ENCODE results near the gene GOSR2.
"Not testable (repeated sequence)": the region's sequence is repeated elsewhere in the genome, so short reads cannot be mapped to it uniquely, and the experiment has no call there.

The GOSR2 gene

DNA sequence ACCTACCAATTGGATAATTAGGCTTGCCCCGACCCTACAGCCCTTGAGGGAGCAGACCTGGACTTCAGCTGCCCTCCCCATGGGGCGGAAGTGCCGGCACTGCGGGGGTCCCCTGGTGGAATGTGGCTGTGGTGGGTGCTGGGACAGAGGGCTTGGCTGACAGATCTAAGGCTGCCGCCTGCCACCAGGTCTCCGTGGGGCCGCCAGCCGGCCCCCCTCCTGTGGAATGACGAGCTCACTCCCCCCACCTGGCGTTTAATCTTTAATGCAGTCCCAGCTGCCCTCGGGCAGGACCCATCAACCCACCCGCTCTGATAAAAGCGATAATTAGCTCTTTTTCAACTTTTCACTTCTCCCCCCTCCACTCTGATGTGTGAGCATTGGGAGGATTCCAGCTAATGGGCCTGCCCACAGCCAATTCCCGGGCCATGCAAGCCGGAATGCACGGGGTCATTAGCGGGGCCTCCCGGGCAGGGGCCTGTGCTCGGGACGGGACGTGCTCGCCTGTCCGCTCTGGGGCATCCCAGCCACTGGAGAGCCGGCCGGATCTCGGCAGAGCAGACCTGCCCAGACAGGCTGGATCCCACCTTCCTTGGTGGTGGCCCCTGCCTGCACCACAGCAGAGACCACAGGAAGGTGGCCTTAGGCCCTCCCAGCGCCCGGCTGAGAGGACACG, 28.3 kb upstream of the GOSR2 start:
- no peak for DNase-seq

- no peak for DNase-seq
These were observed 27.8 kb upstream of the GOSR2 start for GRCh38 chr17:46895171-46895570.

DNA sequence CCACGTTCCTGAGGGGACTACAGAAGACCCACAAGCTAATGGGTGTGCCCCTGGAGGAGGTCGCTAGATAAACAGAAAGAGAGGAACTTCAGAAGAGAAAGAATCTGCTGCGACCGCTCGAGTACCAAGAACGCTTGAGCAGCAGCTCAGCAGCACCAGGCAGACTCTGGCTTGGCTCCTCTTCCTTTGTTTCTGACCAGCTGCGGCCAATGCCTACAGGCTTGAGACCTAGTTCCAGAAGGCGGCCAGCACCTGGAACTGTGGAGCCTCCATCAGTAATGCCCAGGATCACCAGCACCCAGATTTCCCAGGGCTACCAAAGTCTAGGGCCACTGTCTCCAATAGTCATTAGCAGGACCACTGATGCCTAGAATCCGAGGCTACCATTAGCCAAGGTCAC, 26.0 kb upstream of the GOSR2 start:
- no peak for DNase-seq

DNA sequence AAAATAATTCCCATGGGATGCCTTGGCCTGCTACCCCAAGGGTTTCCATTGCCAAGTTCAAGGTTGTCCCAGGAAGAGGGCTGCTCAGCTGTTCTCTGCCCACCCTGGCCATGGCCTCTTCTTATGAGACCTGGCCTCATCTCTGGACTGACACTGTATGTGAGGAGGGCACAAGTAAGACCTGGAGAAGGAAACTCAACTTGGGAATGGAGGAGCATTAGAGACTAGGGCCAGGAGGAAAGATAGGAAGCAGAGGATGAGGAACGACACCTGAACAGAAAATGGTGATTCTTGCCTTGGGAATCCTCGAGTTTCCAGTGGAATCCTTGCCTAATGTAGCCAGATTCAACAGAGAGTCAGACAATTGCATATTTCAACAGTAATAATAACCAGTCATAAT, 24.6 kb upstream of the GOSR2 start:
- no peak for DNase-seq

DNA sequence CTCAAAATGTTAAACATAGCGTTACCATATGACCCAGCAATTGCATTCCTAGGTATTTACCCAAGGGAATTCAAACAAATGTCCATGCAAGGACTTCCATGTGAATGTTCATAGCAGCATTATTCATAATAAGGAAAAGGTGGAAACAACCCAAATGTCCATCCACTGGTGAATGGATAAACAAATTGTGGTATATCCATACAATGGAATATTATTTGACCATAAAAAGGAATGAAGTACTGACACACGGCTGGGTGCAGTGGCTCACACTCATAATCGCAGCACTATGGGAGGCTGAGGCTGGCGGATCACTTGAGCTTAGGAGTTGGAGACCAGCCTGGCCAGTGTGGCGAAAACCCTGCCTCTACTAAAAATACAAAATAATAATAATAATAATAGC, 24.1 kb upstream of the GOSR2 start:
- no peak for DNase-seq

DNA sequence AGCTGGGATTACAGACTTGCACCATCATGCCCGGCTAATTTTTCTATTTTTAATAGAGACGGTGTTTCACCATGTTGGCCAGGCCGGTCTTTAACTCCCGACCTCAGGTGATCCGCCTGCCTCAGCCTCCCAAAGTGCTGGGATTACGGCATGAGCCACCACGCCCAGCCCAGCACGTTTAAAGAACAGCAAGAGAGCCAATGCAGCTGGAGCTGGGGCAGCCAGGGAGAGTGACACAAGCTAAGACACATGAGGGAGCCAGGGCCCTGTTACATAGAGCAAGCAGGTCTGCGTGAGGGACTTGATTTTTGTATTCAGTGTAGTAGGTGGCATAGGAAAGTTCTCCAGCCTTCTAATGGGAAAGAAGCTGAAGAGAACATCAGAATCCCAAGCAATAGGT, 21.7 kb upstream of the GOSR2 start:
- DNase-seq, result no peak

- DNase-seq, result no peak
These were observed 18.9 kb upstream of the GOSR2 start for GRCh38 chr17:46903762-46904672.

DNA sequence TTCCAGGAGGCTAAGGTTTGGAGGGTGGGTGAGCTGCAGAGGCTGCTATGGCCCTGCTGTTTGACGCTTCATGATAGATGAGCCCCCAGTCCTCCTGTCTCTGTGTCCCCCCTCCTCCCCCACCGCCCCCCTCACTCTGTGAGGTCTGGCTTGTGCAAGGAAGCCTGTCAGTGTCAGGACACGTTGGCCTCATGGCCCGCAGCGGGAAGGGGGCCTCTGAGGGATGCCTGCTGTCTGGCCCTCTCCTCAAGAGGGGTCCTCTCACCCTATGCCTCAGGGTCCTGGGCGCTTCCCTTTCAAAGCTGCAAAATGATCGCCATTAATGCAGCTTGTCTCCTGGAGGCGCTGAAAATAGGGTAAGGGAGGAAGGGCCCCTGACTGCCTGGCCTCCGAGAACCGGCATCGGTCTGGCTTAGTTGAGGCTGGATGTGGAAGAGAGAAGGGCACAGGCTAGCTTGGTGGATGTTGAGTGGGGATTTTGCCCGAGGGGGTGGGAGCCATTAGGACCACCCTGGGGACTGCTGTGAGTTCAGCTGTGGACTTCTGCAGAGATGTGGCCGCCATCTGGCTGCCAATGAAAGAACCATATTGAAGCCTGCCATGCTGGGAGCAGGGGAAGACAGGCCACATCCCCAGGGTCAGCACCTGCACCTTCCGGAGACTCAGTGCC, 14.8 kb upstream of the GOSR2 start:
- DNase-seq, result no peak

GRCh38 chr17:46910179-46910927, 12.6 kb upstream of the GOSR2 start:
- DNase-seq, result peak; percentile 80

- DNase-seq, result no peak
These were observed 11.6 kb upstream of the GOSR2 start for GRCh38 chr17:46911311-46911710.

GRCh38 chr17:46915596-46915995, 7.4 kb upstream of the GOSR2 start:
- no peak for DNase-seq

DNA sequence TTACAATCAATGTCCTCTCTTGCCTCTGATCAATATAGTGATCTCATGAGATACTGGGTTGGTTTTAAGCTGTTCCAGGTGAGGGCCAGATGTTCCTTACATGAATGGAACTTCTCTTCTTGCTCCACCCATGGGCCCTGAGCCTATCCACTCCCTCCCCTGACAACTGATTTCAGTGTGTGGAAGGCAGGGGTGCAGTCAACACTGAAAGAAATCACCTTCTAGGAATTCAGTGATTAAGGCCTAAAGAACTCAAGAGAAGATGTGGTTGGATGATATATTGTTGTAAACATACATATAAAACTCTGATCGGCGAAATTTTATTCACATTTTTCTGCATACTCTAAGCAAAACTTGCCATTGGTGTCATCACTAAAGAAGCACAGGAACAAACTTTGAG, 6.7 kb upstream of the GOSR2 start:
- DNase-seq, result no peak

DNA sequence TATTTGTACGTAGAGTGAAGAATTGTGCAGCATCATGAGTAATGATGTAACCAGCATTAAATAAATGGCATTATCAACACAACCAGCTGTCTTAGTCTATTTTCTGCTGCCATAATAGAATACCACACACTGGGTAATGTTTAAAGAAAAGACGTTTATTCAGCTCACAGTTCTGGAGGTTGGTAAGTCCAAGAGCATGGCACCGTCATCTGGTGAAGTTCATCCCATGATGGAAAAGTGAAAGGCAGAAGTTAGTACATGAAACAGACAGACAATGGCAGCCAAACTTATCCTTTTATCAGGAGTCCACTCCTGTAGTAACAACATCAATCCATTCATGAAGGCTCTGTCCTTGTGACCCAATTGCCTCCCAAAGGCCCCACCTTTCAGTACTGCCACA, 6.3 kb upstream of the GOSR2 start:
- no peak for DNase-seq

GRCh38 chr17:46917041-46917440, 5.9 kb upstream of the GOSR2 start:
- DNase-seq, result no peak

DNA sequence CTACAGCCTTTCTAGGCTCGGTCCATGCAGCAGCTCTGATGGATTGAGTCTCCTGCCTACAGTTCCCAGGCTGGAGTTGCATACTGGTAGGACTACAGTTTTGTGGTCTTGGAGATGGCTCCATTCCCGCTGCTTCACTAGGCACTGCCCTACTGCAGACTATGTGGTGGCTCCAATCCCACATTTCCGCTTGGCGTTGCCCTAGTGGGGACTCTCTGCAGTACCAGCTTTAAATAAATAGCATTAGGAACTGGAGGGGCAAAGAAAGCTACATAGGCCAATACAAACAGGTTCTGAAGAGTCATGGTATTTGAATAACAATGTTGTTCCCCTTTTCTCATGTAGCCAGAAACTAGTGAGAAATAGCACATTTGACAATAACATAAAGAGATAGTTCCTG, 5.4 kb upstream of the GOSR2 start:
- no peak for DNase-seq

DNA sequence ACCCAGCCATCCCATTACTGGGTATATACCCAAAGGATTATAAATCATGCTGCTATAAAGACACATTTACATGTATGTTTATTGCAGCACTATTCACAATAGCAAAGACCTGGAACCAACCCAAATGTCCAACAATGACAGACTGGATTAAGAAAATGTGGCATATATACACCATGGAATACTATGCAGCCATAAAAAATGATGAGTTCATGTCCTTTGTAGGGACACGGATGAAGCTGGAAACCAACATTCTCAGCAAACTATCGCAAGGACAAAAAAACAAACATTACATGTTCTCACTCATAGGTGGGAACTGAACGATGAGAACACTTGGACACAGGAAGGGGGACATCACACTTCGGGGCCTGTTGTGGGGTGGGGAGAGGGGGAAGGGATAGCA, 998 bp upstream of the GOSR2 start:
- not testable (repeated sequence) for DNase-seq

DNA sequence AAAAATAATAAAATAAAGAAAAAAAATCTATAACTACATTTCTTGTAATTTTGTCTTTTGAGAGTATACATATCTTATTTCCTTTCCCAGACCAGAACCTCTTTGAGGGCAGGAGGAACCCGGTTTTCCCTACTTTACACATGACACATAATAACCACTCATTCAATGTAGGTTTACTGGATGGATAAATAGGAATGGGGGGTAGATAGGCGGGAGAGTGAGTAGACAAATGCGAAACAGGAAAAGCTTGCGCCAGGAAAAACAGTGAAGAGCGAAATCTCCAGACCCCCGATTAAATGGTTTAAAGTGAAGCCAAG, 515 bp upstream of the GOSR2 start:
- no peak for DNase-seq

GRCh38 chr17:46925185-46925868, 2.4 kb downstream of the GOSR2 start:
- DNase-seq, result no peak

GRCh38 chr17:46928467-46929261, 5.7 kb downstream of the GOSR2 start:
- no peak for DNase-seq

DNA sequence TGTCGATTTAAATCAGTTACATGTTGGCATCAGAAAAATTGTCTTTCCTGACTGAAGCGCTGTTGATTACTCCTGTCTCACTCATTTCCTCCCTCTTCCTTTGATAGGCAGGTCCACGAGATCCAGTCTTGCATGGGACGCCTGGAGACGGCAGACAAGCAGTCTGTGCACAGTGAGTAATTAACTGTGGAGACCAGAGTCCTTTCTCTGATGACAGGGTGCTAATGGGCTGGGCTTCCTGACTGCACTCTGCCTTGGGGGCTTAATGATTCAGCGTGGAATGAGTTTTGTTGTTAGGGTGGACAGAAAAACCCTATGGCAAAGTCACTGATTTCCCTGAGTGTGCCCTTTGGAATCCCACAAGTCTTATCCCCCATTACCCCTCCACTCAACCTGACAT, 6.5 kb downstream of the GOSR2 start:
- no peak for DNase-seq

DNA sequence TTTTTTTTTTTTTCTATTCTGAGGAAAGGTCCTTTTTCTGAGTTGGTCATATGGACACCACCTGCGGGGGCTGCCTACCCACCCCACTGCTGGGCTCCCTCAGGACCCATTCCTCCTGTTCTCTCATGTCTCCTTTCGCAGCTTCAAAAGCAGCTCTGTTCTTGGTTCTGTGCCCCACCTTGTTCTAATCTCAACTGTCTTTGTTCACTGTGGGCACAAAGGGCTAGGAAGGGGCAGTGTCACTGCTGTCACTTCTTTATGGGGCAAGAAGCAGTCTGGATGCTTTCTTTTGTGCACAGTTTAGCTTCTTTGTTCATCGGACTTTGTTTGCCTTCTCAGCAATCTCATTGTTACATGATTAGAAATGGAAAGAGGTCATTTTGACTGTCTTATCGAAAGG, 7.1 kb downstream of the GOSR2 start:
- DNase-seq, result no peak

- DNase-seq, result no peak
These were observed 8.6 kb downstream of the GOSR2 start for GRCh38 chr17:46931596-46931995.
